Measurements from ENCODE around the gene TNKS1BP1. TPM values are rescaled to one million over a fixed set of nuclear protein-coding genes. Genes with fewer than 3 reads are reported as not detected.

Gene TNKS1BP1
- total and polyA plus RNA-seq, 4 donors: 28.3 to 67.1 (median 47.0) TPM

DNA sequence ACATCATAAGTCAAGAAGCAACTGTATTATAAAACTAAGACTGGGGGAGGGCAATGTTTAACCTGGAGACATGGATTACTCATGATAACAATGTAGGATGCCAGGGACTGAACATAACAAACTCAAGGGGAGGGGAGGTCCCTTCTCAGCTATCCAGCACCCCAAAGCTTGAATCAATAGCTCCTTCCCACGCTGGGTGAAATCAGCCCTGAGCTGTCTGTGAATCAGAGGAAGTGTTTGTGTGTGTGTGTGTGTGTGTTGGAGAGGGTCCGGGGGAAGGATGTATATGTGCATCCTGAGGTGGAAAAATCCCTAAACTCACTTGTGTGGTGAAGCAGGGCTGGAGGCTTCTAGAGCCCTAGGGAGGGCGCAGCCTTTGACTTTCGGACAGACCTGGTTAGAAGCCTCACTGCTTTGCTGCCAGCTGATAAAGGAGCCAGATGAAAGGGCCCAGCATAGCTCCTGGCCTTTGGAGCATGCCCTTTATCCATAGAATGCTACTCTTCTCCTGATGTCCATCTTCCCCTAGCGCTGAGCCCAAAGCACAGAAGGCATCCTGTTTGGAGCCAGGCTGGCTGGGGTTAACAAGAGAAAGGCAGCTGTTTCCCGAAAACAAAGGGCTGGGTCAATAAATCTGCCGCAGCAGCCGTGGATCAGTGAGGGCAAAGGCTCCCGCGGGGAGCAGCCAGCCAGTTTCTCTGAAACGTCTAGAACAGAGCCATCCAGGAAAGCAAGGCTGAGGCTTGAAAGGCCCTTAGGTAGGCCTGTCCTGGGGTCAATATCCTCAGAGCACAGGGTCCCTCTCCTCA lies 35.8 kb downstream of the TNKS1BP1 start:
- Histone ChIP-seq H3K9me3 (ENCODE audit: control insufficient read depth in 4 of 4, low read length in 3 of 4) (no peaks in the 10 kb centered on the region), H3K4me3 (ENCODE audit: low read depth in 1 of 3, low read length in 3 of 3) (no peak overlapping the region), H3K9ac (ENCODE audit: low read depth in 1 of 2, low read length in 2 of 2) (no peak overlapping the region), H3K36me3 (ENCODE audit: control insufficient read depth in 4 of 4, insufficient read depth in 3 of 4, low read depth in 1 of 4, low read length in 3 of 4) (no peaks in the 10 kb centered on the region), H3K27me3 (ENCODE audit: control insufficient read depth in 4 of 4, insufficient read depth in 4 of 4, low read length in 3 of 4) (no peaks in the 10 kb centered on the region), H3K27ac (ENCODE audit: low read depth in 1 of 2, low read length in 2 of 2) (peak overlapping the region in 1 of 2 donors; percentile 67), H3K4me1 (ENCODE audit: control insufficient read depth in 4 of 4, insufficient read depth in 4 of 4, low read length in 3 of 4) (peaks cover 9 to 27% (median 22%) of the 10 kb centered on the region in 4 donors)
- no peak for DNase-seq (ENCODE audit: low spot score)
- WGBS: 15% methylated on average over 11 of the region's 11 CpGs
- TF ChIP-seq, protein P1, sequence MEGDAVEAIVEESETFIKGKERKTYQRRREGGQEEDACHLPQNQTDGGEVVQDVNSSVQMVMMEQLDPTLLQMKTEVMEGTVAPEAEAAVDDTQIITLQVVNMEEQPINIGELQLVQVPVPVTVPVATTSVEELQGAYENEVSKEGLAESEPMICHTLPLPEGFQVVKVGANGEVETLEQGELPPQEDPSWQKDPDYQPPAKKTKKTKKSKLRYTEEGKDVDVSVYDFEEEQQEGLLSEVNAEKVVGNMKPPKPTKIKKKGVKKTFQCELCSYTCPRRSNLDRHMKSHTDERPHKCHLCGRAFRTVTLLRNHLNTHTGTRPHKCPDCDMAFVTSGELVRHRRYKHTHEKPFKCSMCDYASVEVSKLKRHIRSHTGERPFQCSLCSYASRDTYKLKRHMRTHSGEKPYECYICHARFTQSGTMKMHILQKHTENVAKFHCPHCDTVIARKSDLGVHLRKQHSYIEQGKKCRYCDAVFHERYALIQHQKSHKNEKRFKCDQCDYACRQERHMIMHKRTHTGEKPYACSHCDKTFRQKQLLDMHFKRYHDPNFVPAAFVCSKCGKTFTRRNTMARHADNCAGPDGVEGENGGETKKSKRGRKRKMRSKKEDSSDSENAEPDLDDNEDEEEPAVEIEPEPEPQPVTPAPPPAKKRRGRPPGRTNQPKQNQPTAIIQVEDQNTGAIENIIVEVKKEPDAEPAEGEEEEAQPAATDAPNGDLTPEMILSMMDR (IDR thresholded peaks at IDR 0.05; ENCODE audit: low read depth, low read length, missing input control): no peak
- TF ChIP-seq FOXA2 (IDR thresholded peaks at IDR 0.05) (no peak), TAF1 (conservative IDR thresholded peaks at IDR 0.05) (no peak), FOXA1 (IDR thresholded peaks at IDR 0.05) (no peak), RAD21 (IDR thresholded peaks at IDR 0.05) (peak in 1 of 2 donors; percentile 24), HNF4A (conservative IDR thresholded peaks at IDR 0.05) (peak; percentile 66 to 81), EGR1 (IDR thresholded peaks at IDR 0.05; ENCODE audit: low read depth in 2 of 2) (no peak), GABPA (IDR thresholded peaks at IDR 0.05 in 1 of 2, conservative IDR thresholded peaks at IDR 0.05 in 1 of 2) (no peak), RXRA (IDR thresholded peaks at IDR 0.05) (peak; percentile 25 to 70), SP1 (IDR thresholded peaks at IDR 0.05) (peak; percentile 71), YY1 (IDR thresholded peaks at IDR 0.05) (peak; percentile 92), JUND (IDR thresholded peaks at IDR 0.05) (peak in 1 of 2 donors; percentile 44), NR2F2 (IDR thresholded peaks at IDR 0.05) (peak; percentile 40), HNF4G (IDR thresholded peaks at IDR 0.05) (no peak)
- TF ChIP-seq, protein P2, sequence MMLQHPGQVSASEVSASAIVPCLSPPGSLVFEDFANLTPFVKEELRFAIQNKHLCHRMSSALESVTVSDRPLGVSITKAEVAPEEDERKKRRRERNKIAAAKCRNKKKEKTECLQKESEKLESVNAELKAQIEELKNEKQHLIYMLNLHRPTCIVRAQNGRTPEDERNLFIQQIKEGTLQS (IDR thresholded peaks at IDR 0.05): no peak
- TF ChIP-seq, protein P3, sequence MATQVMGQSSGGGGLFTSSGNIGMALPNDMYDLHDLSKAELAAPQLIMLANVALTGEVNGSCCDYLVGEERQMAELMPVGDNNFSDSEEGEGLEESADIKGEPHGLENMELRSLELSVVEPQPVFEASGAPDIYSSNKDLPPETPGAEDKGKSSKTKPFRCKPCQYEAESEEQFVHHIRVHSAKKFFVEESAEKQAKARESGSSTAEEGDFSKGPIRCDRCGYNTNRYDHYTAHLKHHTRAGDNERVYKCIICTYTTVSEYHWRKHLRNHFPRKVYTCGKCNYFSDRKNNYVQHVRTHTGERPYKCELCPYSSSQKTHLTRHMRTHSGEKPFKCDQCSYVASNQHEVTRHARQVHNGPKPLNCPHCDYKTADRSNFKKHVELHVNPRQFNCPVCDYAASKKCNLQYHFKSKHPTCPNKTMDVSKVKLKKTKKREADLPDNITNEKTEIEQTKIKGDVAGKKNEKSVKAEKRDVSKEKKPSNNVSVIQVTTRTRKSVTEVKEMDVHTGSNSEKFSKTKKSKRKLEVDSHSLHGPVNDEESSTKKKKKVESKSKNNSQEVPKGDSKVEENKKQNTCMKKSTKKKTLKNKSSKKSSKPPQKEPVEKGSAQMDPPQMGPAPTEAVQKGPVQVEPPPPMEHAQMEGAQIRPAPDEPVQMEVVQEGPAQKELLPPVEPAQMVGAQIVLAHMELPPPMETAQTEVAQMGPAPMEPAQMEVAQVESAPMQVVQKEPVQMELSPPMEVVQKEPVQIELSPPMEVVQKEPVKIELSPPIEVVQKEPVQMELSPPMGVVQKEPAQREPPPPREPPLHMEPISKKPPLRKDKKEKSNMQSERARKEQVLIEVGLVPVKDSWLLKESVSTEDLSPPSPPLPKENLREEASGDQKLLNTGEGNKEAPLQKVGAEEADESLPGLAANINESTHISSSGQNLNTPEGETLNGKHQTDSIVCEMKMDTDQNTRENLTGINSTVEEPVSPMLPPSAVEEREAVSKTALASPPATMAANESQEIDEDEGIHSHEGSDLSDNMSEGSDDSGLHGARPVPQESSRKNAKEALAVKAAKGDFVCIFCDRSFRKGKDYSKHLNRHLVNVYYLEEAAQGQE (IDR thresholded peaks at IDR 0.05): peak; percentile 46
- TF ChIP-seq, protein P4, sequence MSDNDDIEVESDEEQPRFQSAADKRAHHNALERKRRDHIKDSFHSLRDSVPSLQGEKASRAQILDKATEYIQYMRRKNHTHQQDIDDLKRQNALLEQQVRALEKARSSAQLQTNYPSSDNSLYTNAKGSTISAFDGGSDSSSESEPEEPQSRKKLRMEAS (IDR thresholded peaks at IDR 0.05): peak; percentile 40
- TF ChIP-seq, protein P5, sequence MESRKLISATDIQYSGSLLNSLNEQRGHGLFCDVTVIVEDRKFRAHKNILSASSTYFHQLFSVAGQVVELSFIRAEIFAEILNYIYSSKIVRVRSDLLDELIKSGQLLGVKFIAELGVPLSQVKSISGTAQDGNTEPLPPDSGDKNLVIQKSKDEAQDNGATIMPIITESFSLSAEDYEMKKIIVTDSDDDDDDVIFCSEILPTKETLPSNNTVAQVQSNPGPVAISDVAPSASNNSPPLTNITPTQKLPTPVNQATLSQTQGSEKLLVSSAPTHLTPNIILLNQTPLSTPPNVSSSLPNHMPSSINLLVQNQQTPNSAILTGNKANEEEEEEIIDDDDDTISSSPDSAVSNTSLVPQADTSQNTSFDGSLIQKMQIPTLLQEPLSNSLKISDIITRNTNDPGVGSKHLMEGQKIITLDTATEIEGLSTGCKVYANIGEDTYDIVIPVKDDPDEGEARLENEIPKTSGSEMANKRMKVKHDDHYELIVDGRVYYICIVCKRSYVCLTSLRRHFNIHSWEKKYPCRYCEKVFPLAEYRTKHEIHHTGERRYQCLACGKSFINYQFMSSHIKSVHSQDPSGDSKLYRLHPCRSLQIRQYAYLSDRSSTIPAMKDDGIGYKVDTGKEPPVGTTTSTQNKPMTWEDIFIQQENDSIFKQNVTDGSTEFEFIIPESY (IDR thresholded peaks at IDR 0.05): peak; percentile 15

Measured in liver (tissue), 9 donors.